Astrocyte (in vitro differentiated cells and primary cell): ENCODE measurements around the gene CYP21A2. TPM values are rescaled to one million over a fixed set of nuclear protein-coding genes. Genes with fewer than 3 reads are reported as not detected.

Experiments
- total RNA-seq: library from RNA; stranded (reverse); gene quantifications from 2 replicates; pipeline ENCODE4 v1.2.1, GENCODE V29; 2021

The CYP21A2 gene
- total RNA-seq, 1 donor from 2014 or later: 0.11 TPM

Other genes with a start within 250 kb of the CYP21A2 start
- gene VARS1, start 242.7 kb upstream of the CYP21A2 start, total RNA-seq: 94.8 and 96.3 TPM in 2 replicates
- 43.8 and 44.0 TPM in 2 replicates for gene LSM2, start 231.4 kb upstream of the CYP21A2 start, total RNA-seq
- 0.98 and 1.1 TPM in 2 replicates for gene HSPA1L, start 223.1 kb upstream of the CYP21A2 start, total RNA-seq
- gene HSPA1A, start 222.9 kb upstream of the CYP21A2 start, total RNA-seq: 52.6 and 52.7 TPM in 2 replicates
- gene HSPA1B, start 210.7 kb upstream of the CYP21A2 start, total RNA-seq: 64.9 and 77.2 TPM in 2 replicates
- 45.0 and 47.3 TPM in 2 replicates for gene NEU1, start 175.6 kb upstream of the CYP21A2 start, total RNA-seq
- gene SLC44A4, start 159.4 kb upstream of the CYP21A2 start, total RNA-seq: 0.23 and 0.29 TPM in 2 replicates
- 32.6 and 35.8 TPM in 2 replicates for gene EHMT2, start 140.7 kb upstream of the CYP21A2 start, total RNA-seq
- gene ZBTB12, start 136.3 kb upstream of the CYP21A2 start, total RNA-seq: 3.7 and 4.6 TPM in 2 replicates
- 0.20 and 0.43 TPM in 2 replicates for gene C2, start 110.7 kb upstream of the CYP21A2 start, total RNA-seq
- gene CFB, start 92.3 kb upstream of the CYP21A2 start, total RNA-seq: 1.0 and 1.4 TPM in 2 replicates
- gene NELFE, start 79.4 kb upstream of the CYP21A2 start, total RNA-seq: 47.7 and 48.1 TPM in 2 replicates
- gene SKIC2, start 79.2 kb upstream of the CYP21A2 start, total RNA-seq: 75.3 and 79.1 TPM in 2 replicates
- 12.6 and 15.6 TPM in 2 replicates for gene DXO, start 66.3 kb upstream of the CYP21A2 start, total RNA-seq
- 3.8 and 4.6 TPM in 2 replicates for gene C4A, start 56.4 kb upstream of the CYP21A2 start, total RNA-seq
- 3.2 and 3.7 TPM in 2 replicates for gene C4B, start 23.6 kb upstream of the CYP21A2 start, total RNA-seq
- gene TNXB, start 70.9 kb downstream of the CYP21A2 start, total RNA-seq: 1.8 and 2.3 TPM in 2 replicates
- 68.7 and 70.1 TPM in 2 replicates for gene ATF6B, start 89.8 kb downstream of the CYP21A2 start, total RNA-seq
- 5.2 TPM in 2 replicates for gene FKBPL, start 91.9 kb downstream of the CYP21A2 start, total RNA-seq
- gene PRRT1, start 113.5 kb downstream of the CYP21A2 start, total RNA-seq: 0.45 and 0.67 TPM in 2 replicates
- 25.6 and 33.0 TPM in 2 replicates for gene PPT2, start 115.7 kb downstream of the CYP21A2 start, total RNA-seq
- 10.4 and 13.3 TPM in 2 replicates for gene EGFL8, start 126.2 kb downstream of the CYP21A2 start, total RNA-seq
- gene AGPAT1, start 137.7 kb downstream of the CYP21A2 start, total RNA-seq: 94.8 and 98.1 TPM in 2 replicates
- gene RNF5, start 140.0 kb downstream of the CYP21A2 start, total RNA-seq: 59.0 and 60.0 TPM in 2 replicates
- 7.5 and 9.9 TPM in 2 replicates for gene AGER, start 145.8 kb downstream of the CYP21A2 start, total RNA-seq
- 80.7 and 83.7 TPM in 2 replicates for gene PBX2, start 151.8 kb downstream of the CYP21A2 start, total RNA-seq
- gene GPSM3, start 154.2 kb downstream of the CYP21A2 start, total RNA-seq: 9.6 and 10.2 TPM in 2 replicates
- gene NOTCH4, start 185.7 kb downstream of the CYP21A2 start, total RNA-seq: 0.57 and 0.60 TPM in 2 replicates